NCI-H1694 treated with DMSO at 0.1 percent for 48 hours (cell line): ENCODE results near the gene COBL.

Experiments
- DNase-seq: peaks from one replicate; lab custom pipeline; 2025; lab: John Stamatoyannopoulos, UW

Gene COBL

GRCh38 chr7:51274001-51274400 is 42.6 kb downstream of the COBL start:
- no peak for DNase-seq

- DNase-seq, result no peak
These were observed 43.2 kb downstream of the COBL start for GRCh38 chr7:51273360-51273759.

- DNase-seq, result no peak
These were observed 45.6 kb downstream of the COBL start for GRCh38 chr7:51270965-51271364.

- DNase-seq, result no peak
These were observed 46.7 kb downstream of the COBL start for GRCh38 chr7:51269911-51270310.

GRCh38 chr7:51269321-51269720 is 47.3 kb downstream of the COBL start:
- DNase-seq, result no peak

GRCh38 chr7:51268859-51269258 is 47.8 kb downstream of the COBL start:
- DNase-seq, result no peak

GRCh38 chr7:51267169-51267568 is 49.4 kb downstream of the COBL start:
- DNase-seq, result no peak

GRCh38 chr7:51265066-51265907 is 51.3 kb downstream of the COBL start:
- no peak for DNase-seq

- no peak for DNase-seq
These were observed 52.8 kb downstream of the COBL start for GRCh38 chr7:51263631-51264484.

- no peak for DNase-seq
These were observed 53.6 kb downstream of the COBL start for GRCh38 chr7:51262796-51263531.

- DNase-seq, result no peak
These were observed 54.4 kb downstream of the COBL start for GRCh38 chr7:51261950-51262795.

GRCh38 chr7:51261117-51261835 is 55.3 kb downstream of the COBL start:
- DNase-seq, result no peak

GRCh38 chr7:51260516-51260915 is 56.1 kb downstream of the COBL start:
- DNase-seq, result no peak

GRCh38 chr7:51259766-51260165 is 56.8 kb downstream of the COBL start:
- DNase-seq, result no peak

- DNase-seq, result no peak
These were observed 59.7 kb downstream of the COBL start for GRCh38 chr7:51256916-51257315.

GRCh38 chr7:51256209-51256781 is 60.3 kb downstream of the COBL start:
- DNase-seq, result no peak

GRCh38 chr7:51255536-51256208 is 60.9 kb downstream of the COBL start:
- DNase-seq, result no peak

- DNase-seq, result no peak
These were observed 61.6 kb downstream of the COBL start for GRCh38 chr7:51255036-51255435.

GRCh38 chr7:51253157-51253556 is 63.5 kb downstream of the COBL start:
- DNase-seq, result no peak

- no peak for DNase-seq
These were observed 65.3 kb downstream of the COBL start for GRCh38 chr7:51251290-51251689.
